K562 (cell line): ENCODE measurements around the gene RPF1. TPM values are rescaled to one million over a fixed set of nuclear protein-coding genes. Genes with fewer than 3 reads are reported as not detected.

Experiments
- GATAD2A ChIP-seq: fragments of 450-650 bp; IDR thresholded peaks from 2 replicates; pipeline ENCODE4 v1.6.1; 2017
- IRF2 ChIP-seq: sonication (generic); formaldehyde crosslinking; IDR thresholded peaks from 2 replicates; pipeline ENCODE4 v1.8.1; 2022; ENCODE audit warnings: mild to moderate bottlenecking, missing genetic modification reagents
- NR4A1 ChIP-seq, 2 experiments: fragments of 250-450 bp in 1 of 2; fragments of 450-650 bp in 1 of 2; sonication (Bioruptor Pico) in 1 of 2; IDR thresholded peaks; 2 replicates each; pipeline versions ENCODE4 v1.4.0 to v1.6.1; 2016 to 2020; ENCODE audit warnings: mild to moderate bottlenecking in 2 of 2, missing compliant biosample characterization in 1 of 2, missing genetic modification characterization in 1 of 2, moderate library complexity in 1 of 2
- PHB2 ChIP-seq: fragments of 450-650 bp; IDR thresholded peaks from 2 replicates; pipeline ENCODE4 v1.6.1; 2017; ENCODE audit warnings: low read depth
- PHTF2 ChIP-seq: fragments of 250-450 bp; sonication (Bioruptor Pico); IDR thresholded peaks from 2 replicates; pipeline ENCODE4 v1.5.0; 2021; ENCODE audit warnings: mild to moderate bottlenecking
- TCF3 ChIP-seq: sonication (generic); formaldehyde crosslinking; IDR thresholded peaks from 2 replicates; pipeline ENCODE4 v1.4.0; 2020; ENCODE audit warnings: mild to moderate bottlenecking, missing genetic modification reagents
- ZNF644 ChIP-seq: fragments of 200-800 bp; sonication (Bioruptor generic); IDR thresholded peaks from 2 replicates; pipeline ENCODE4 v1.6.1; 2016; ENCODE audit warnings: low read depth, missing genetic modification characterization, missing compliant biosample characterization
- polyA plus RNA-seq, 8 experiments: library from polyadenylated mRNA; depleted of rRNA in 4 of 8; stranded (reverse) in 5 of 8; unstranded in 3 of 8; fragments of >200 nt; fragmentation: Nextera tagmentation in 2 of 8; fragmentation: Illumina TruSeq in 1 of 8; extraction: Ambion mirVana in 2 of 8; extraction: Trizol in 1 of 8; gene quantifications; 2 replicates each; pipeline versions ENCODE4 v1.2.1 to v1.2.3, GENCODE V29; 2011 to 2014; ENCODE audit warnings: inconsistent platforms in 1 of 8, missing spikeins in 1 of 8
- total RNA-seq, 7 experiments: library from RNA; depleted of rRNA in 6 of 7; stranded (reverse); fragments of >200 nt in 6 of 7; fragmentation: Illumina TruSeq in 2 of 7; extraction: Trizol in 2 of 7; gene quantifications; 2 replicates each; pipeline versions ENCODE4 v1.2.1 to v1.2.3, GENCODE V29; 2011 to 2021; ENCODE audit warnings: low replicate concordance in 1 of 7
- TF ChIP-seq, protein P1 (sequence below): fragments of 450-650 bp; conservative IDR thresholded peaks from 2 replicates; pipeline ENCODE4 v1.6.1; 2016; ENCODE audit warnings: missing genetic modification characterization, low read depth, mild to moderate bottlenecking, control low read depth, missing compliant biosample characterization
- TF ChIP-seq, protein P2 (sequence below): fragments of 250-450 bp; sonication (Bioruptor Pico); IDR thresholded peaks from 2 replicates; pipeline ENCODE4 v1.4.0; 2020; ENCODE audit warnings: mild to moderate bottlenecking
- TF ChIP-seq, protein P3 (sequence below): fragments of 450-650 bp; IDR thresholded peaks from 2 replicates; pipeline ENCODE4 v1.6.1; 2016; ENCODE audit warnings: mild to moderate bottlenecking, moderate library complexity
- TF ChIP-seq, protein P4 (sequence below): sonication (generic); formaldehyde crosslinking; IDR thresholded peaks from 2 replicates; pipeline ENCODE4 v1.8.1; 2023; ENCODE audit warnings: mild to moderate bottlenecking, missing genetic modification reagents

Gene RPF1
- total and polyA plus RNA-seq, 9 of the 15 experiments (the other 6 are each of a cell fraction or from before 2014, with no cell fraction given) = 52.4 to 156 (median 90.2) TPM

DNA sequence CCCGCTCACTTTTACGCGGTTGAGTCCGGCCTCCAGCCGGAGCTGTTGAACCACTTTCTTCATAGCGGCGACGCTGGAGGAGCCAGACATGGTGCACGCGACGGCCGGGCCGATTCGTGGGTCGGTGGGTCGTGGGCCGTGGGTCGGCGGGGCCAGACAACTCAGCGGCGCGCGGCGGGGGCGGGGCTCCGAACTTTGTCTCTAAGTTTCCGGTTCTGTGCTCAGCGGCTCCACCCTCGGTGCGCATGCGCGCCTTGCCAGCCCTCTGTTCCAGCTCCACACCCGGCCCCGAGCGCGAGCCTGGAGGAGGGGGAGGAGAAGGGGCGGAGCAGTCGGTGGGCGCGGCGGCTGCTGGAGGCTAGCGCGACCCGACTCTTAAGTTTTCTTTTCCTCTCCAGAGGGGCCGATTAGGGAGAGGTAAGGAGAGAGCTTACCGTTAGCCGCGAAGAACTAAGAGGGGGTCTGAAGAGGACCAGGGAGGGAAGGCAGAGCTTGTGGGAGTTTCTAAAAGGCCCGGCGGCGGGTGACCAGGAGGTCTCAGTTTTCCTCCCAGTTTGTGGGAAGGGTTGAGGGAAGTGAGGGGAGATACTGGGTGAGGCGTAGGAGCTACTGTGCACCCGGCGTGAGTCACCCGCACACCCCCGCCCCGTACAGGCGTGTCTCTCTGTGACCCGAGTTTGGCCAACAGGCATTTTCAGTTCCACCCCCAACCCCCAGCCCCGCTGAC lies 27.1 kb downstream of the RPF1 start, which contains the start of the genes GNG5 and SPATA1 (continued):
- TF ChIP-seq ZNF644 (tag) (no peak), TCF3 (CRISPR knock-in tag) (peak; percentile 61), NR4A1 (CRISPR knock-in tag; IDR thresholded peaks at IDR 0.05) (no peak), NR4A1 (tag; IDR thresholded peaks at IDR 0.05) (0 out of 2 replicates have a peak, but pooled peaks have one; percentile 32), PHTF2 (CRISPR knock-in tag) (no peak), PHB2 (no peak), GATAD2A (no peak), IRF2 (CRISPR knock-in tag) (no peak)
- TF ChIP-seq, protein P1, sequence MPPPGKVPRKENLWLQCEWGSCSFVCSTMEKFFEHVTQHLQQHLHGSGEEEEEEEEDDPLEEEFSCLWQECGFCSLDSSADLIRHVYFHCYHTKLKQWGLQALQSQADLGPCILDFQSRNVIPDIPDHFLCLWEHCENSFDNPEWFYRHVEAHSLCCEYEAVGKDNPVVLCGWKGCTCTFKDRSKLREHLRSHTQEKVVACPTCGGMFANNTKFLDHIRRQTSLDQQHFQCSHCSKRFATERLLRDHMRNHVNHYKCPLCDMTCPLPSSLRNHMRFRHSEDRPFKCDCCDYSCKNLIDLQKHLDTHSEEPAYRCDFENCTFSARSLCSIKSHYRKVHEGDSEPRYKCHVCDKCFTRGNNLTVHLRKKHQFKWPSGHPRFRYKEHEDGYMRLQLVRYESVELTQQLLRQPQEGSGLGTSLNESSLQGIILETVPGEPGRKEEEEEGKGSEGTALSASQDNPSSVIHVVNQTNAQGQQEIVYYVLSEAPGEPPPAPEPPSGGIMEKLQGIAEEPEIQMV (tag) = no peak
- TF ChIP-seq, protein P2, sequence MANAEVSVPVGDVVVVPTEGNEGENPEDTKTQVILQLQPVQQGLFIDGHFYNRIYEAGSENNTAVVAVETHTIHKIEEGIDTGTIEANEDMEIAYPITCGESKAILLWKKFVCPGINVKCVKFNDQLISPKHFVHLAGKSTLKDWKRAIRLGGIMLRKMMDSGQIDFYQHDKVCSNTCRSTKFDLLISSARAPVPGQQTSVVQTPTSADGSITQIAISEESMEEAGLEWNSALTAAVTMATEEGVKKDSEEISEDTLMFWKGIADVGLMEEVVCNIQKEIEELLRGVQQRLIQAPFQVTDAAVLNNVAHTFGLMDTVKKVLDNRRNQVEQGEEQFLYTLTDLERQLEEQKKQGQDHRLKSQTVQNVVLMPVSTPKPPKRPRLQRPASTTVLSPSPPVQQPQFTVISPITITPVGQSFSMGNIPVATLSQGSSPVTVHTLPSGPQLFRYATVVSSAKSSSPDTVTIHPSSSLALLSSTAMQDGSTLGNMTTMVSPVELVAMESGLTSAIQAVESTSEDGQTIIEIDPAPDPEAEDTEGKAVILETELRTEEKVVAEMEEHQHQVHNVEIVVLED (CRISPR knock-in tag) = no peak
- TF ChIP-seq, protein P3, sequence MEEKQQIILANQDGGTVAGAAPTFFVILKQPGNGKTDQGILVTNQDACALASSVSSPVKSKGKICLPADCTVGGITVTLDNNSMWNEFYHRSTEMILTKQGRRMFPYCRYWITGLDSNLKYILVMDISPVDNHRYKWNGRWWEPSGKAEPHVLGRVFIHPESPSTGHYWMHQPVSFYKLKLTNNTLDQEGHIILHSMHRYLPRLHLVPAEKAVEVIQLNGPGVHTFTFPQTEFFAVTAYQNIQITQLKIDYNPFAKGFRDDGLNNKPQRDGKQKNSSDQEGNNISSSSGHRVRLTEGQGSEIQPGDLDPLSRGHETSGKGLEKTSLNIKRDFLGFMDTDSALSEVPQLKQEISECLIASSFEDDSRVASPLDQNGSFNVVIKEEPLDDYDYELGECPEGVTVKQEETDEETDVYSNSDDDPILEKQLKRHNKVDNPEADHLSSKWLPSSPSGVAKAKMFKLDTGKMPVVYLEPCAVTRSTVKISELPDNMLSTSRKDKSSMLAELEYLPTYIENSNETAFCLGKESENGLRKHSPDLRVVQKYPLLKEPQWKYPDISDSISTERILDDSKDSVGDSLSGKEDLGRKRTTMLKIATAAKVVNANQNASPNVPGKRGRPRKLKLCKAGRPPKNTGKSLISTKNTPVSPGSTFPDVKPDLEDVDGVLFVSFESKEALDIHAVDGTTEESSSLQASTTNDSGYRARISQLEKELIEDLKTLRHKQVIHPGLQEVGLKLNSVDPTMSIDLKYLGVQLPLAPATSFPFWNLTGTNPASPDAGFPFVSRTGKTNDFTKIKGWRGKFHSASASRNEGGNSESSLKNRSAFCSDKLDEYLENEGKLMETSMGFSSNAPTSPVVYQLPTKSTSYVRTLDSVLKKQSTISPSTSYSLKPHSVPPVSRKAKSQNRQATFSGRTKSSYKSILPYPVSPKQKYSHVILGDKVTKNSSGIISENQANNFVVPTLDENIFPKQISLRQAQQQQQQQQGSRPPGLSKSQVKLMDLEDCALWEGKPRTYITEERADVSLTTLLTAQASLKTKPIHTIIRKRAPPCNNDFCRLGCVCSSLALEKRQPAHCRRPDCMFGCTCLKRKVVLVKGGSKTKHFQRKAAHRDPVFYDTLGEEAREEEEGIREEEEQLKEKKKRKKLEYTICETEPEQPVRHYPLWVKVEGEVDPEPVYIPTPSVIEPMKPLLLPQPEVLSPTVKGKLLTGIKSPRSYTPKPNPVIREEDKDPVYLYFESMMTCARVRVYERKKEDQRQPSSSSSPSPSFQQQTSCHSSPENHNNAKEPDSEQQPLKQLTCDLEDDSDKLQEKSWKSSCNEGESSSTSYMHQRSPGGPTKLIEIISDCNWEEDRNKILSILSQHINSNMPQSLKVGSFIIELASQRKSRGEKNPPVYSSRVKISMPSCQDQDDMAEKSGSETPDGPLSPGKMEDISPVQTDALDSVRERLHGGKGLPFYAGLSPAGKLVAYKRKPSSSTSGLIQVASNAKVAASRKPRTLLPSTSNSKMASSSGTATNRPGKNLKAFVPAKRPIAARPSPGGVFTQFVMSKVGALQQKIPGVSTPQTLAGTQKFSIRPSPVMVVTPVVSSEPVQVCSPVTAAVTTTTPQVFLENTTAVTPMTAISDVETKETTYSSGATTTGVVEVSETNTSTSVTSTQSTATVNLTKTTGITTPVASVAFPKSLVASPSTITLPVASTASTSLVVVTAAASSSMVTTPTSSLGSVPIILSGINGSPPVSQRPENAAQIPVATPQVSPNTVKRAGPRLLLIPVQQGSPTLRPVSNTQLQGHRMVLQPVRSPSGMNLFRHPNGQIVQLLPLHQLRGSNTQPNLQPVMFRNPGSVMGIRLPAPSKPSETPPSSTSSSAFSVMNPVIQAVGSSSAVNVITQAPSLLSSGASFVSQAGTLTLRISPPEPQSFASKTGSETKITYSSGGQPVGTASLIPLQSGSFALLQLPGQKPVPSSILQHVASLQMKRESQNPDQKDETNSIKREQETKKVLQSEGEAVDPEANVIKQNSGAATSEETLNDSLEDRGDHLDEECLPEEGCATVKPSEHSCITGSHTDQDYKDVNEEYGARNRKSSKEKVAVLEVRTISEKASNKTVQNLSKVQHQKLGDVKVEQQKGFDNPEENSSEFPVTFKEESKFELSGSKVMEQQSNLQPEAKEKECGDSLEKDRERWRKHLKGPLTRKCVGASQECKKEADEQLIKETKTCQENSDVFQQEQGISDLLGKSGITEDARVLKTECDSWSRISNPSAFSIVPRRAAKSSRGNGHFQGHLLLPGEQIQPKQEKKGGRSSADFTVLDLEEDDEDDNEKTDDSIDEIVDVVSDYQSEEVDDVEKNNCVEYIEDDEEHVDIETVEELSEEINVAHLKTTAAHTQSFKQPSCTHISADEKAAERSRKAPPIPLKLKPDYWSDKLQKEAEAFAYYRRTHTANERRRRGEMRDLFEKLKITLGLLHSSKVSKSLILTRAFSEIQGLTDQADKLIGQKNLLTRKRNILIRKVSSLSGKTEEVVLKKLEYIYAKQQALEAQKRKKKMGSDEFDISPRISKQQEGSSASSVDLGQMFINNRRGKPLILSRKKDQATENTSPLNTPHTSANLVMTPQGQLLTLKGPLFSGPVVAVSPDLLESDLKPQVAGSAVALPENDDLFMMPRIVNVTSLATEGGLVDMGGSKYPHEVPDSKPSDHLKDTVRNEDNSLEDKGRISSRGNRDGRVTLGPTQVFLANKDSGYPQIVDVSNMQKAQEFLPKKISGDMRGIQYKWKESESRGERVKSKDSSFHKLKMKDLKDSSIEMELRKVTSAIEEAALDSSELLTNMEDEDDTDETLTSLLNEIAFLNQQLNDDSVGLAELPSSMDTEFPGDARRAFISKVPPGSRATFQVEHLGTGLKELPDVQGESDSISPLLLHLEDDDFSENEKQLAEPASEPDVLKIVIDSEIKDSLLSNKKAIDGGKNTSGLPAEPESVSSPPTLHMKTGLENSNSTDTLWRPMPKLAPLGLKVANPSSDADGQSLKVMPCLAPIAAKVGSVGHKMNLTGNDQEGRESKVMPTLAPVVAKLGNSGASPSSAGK = peak; percentile 51
- TF ChIP-seq, protein P4, sequence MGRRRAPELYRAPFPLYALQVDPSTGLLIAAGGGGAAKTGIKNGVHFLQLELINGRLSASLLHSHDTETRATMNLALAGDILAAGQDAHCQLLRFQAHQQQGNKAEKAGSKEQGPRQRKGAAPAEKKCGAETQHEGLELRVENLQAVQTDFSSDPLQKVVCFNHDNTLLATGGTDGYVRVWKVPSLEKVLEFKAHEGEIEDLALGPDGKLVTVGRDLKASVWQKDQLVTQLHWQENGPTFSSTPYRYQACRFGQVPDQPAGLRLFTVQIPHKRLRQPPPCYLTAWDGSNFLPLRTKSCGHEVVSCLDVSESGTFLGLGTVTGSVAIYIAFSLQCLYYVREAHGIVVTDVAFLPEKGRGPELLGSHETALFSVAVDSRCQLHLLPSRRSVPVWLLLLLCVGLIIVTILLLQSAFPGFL = no peak
